HG02571 (cell line): ENCODE data around the gene CACTIN.
"Not testable (repeated sequence)": the region's sequence is repeated elsewhere in the genome, so short reads cannot be mapped to it uniquely, and the experiment has no call there.

Source experiments
- ATAC-seq: cut with Tn5 transposase; IDR thresholded peaks from one replicate; pipeline ENCODE4 v1.9.1; 2021; ENCODE audit warnings: mild to moderate bottlenecking, moderate library complexity; ENCODE audit not compliant: unreplicated experiment

The CACTIN gene

DNA sequence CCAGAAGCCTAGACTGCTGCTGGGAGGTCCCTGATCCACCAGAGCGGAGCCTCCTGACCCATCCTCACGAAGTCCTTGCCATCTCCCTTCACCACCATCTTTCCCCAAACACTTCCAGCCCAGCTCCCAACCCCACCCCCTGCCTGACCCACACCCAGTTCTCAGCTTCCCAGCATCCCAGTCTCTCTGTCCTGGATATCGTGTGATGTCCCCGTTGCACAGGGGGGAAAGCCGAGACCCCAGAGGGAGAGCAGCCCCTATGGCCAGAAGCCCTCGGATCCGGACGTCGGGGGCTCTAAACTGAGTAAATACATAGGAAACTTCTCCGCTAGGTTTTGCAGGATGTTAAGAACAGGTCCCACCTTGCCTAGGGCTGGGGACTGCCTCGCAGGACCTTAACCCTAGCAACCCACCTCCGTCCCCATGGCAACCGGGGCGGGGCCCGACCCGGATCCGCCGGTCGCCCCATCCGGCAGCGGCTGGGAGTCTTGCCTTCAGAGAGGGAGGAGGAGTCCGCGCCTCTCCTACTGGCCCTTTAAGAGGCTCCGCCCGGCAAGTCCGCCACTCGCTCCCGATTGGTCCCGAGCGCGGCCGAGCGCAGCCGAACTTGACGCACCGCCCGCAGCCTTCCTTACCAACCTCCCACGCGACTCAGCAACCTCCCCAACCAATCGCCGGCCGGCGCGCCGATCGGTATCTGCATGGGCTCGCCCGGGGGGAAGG lies 54.3 kb downstream of the CACTIN start:
- peak; percentile 86 for ATAC-seq

DNA sequence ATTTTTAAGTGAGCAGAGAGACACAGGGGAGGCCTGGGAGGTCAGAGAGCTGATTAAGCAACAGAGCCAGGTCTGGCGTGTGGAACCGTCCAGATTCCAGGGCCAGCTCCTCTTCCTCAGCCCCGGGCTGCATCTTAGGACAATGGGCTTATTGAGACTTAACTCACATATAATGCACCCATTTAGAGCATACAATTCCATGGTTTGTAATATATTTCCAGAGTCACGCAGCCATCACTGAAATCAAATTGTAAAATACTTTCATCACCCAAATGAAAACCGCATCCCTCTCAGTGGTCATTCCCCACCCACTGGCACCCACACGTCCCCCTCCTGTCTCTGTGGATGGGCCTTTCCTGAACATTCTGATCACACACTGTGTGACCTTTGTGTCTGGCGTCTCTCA lies 56.0 kb downstream of the CACTIN start:
- ATAC-seq: no peak

DNA sequence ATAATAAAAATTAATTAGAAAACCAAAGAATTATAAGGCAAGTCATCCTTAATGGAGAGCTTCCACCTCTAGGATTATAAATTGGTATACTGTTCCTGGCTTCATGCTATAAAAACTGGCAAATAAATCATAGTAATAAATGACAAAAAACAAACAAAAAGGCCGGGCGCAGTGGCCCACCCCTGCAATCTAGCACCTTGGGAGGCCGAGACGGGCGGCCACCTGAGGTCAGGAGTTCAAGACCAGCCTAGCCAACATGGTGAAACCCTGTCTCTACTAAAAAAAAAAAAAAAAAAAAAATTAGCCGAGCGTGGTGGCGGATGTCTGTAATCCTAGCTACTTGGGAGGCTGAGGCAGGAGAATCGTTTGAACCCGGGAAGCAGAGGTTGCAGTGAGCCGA lies 56.5 kb downstream of the CACTIN start:
- ATAC-seq: not testable (repeated sequence)

DNA sequence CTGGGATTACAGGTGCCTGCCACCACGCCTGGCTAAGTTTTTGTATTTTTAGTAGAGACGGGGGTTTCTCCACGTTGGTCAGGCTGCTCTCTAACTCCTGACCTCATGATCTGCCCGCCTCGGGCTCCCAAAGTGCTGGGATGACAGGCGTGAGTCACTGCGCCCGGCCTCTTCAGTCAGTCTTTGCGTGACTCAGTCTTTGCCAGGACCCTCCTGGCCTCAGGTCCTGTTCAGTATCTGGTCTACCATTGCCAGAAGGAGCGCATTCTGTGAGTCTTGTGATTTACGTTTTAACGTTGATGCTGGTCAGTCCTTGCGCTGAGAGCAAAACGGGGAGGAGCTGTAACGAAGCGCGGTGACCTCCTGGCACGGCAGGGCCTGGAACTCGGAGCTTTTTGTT lies 61.5 kb downstream of the CACTIN start:
- no peak for ATAC-seq

DNA sequence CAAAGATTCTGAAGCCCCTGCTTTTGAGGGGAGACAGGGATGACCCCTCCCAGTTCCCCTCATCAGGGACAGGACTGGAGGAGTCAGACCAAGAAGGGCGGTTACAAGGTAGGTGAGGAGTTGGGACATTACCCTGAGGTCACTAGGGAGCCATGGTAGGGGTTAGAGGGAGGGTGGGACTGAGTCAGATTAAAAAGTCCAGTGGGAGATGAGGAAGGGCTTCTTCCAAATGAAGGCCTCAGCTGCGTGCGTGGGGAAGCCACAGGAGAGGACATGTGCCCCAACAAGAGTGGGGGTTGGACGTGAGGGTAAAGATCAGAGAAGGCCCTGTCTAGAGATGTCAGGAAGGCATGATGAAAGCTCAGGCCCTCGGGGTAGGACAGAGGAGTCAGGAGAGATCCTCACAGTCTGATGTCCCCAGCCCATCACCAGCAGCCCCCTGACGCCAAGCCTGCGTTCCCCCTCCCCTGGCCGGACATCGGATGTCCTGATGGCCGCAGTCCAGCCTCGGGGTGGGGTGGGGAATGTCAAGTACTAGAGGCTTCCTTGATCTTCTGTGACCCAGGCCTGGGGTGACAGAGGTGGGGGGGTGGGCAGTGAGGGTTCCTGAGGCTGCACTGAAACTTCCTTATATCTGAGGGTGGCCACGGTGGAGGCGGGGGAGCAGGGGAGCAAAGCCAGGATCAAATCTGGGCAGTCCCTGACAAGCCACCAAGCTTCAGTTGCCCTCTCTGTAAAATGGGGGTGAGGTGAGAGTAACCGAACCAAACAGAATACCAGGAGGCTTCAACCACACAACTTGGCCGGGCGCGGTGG lies 62.7 kb downstream of the CACTIN start:
- no peak for ATAC-seq
